Activated CD4-positive, alpha-beta T cell treated with anti-CD3 and anti-CD28 coated beads for 36 hours (primary cell): ENCODE data around the gene SPEM1. TPM values are rescaled to one million over a fixed set of nuclear protein-coding genes. Genes with fewer than 3 reads are reported as not detected.

ENCODE experiments used
- ATAC-seq: fragments of 200-7000 bp; cut with Tn5 transposase; one replicate; pipeline ENCODE4 v1.10.0; 2021; ENCODE audit warnings: mild to moderate bottlenecking, moderate library complexity
- CTCF ChIA-PET: fragments of 350-600 bp; sonication (Branson Sonifier 250); formaldehyde crosslinking; loops from one replicate; lab custom pipeline; 2021; ENCODE audit warnings: antibody characterized with exemption; lab: Charles Lee
- POLR2A ChIA-PET: fragments of 350-600 bp; sonication (Branson Sonifier 250); formaldehyde crosslinking; loops from one replicate; lab custom pipeline; 2021; ENCODE audit warnings: antibody characterized with exemption, inconsistent platforms; lab: Charles Lee
- DNase-seq: peaks from one replicate; pipeline ENCODE4 v3.0.0-alpha.2; 2020
- H3K27ac Mint-ChIP-seq: one replicate; pipeline ENCODE4 v1.8.0; 2021; ENCODE audit warnings: mixed read lengths
- H3K27me3 Mint-ChIP-seq: one replicate; pipeline ENCODE4 v1.8.0; 2021; ENCODE audit warnings: mixed read lengths
- H3K36me3 Mint-ChIP-seq: one replicate; pipeline ENCODE4 v1.8.0; 2021; ENCODE audit warnings: low read depth, mixed read lengths
- H3K4me1 Mint-ChIP-seq: one replicate; pipeline ENCODE4 v1.8.0; 2021; ENCODE audit warnings: mixed read lengths
- H3K4me3 Mint-ChIP-seq: one replicate; pipeline ENCODE4 v1.8.0; 2021; ENCODE audit warnings: mild to moderate bottlenecking, moderate library complexity, mixed read lengths
- H3K9me3 Mint-ChIP-seq: one replicate; pipeline ENCODE4 v1.8.0; 2021; ENCODE audit warnings: low read depth, mixed read lengths
- intact Hi-C, 2 experiments: fragments of 100-400 bp; cut with DNase I in 1 of 2; cut with micrococcal nuclease in 1 of 2; formaldehyde crosslinking; loops; one replicate each; pipeline versions ENCODE4 v1.14.2 to v1.15.1; 2022 to 2024; cut with DNase I, micrococcal nuclease
- total RNA-seq, 2 experiments: library from RNA; stranded (reverse); gene quantifications; one replicate each; pipeline ENCODE4 v1.2.3, GENCODE V29; 2021

Gene SPEM1
- total RNA-seq, 2 experiments from 2014 or later = not detected

DNA sequence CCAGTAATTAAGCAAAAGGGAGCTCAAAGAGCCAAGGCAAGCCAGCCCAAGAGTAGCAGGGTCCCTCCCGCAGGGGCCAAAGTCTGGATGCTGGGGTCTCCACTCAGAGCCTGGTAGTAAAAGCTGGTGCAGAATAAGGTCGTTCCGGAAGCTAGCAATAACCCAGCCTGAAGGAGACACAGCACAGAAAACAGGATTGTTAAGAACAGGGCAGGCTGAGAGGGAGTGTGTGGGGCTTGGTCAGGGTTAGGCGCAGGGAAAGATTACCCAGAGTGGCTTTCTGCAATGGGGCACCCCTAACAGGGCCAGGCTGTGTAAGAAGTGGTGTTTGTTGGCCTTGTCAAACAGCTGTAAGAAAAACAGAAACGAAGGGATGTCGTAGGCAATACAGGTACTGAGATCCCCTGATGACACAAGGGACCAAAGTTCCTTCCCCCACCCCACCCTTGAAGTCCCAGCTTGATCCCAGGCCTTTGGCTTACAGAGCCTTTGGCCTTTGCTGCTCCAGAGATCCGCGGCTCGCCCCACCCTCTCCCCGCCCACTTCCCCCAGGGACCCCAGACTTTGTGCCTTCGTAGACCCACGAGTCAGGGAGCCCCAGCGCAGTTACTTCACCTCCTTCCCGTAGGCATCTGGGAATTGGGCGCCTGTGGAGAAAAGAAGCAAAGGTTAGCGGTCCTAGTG lies 16.9 kb upstream of the SPEM1 start:
- H3K36me3 Mint-ChIP-seq = peaks cover 2% of the 10 kb centered on the region
- intact Hi-C loops = loop anchor here in 1 of 2 experiments (5.0 kb wide), 2 partner anchors 366 to 439 kb away; partner anchors contain the start of gene SLC16A13
- peak; percentile 42 for DNase-seq
- H3K9me3 Mint-ChIP-seq = no peaks in the 10 kb centered on the region
- H3K4me1 Mint-ChIP-seq = peaks cover 16% of the 10 kb centered on the region
- POLR2A ChIA-PET = interaction anchor here (0.6 to 2.1 kb wide), 6 partner anchors 19 to 284 kb away, joined by 3 to 13 read pairs (median 3); partner anchors contain the start of genes TMEM102, TP53 and WRAP53
- H3K4me3 Mint-ChIP-seq = peak overlapping the region; percentile 89
- CTCF ChIA-PET = interaction anchor here (0.6 to 1.5 kb wide), 5 partner anchors 9 to 113 kb away, joined by 3 to 13 read pairs (median 5); partner anchors contain the start of genes PLSCR3, TMEM102 and TMEM95
- no peak for ATAC-seq
- peaks cover 2% of the 10 kb centered on the region for H3K27me3 Mint-ChIP-seq
- peak overlapping the region; percentile 77 for H3K27ac Mint-ChIP-seq

DNA sequence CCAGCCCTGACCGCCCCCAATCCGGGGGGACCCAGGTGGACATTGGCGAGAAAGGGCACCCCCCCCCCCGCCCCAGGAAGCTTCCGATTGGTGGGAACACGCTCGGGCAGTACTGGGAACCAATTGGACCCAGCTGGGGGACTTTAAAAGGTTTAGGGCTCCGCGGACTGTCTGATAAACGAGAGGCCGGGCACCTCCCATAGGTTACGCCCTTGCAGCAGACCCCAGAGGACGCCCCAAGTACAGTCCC lies 16.5 kb upstream of the SPEM1 start:
- intact Hi-C loops = loop anchor here in 1 of 2 experiments (5.0 kb wide), 2 partner anchors 366 to 439 kb away; partner anchors contain the start of gene SLC16A13
- Mint-ChIP-seq H3K27ac (peak overlapping the region; percentile 77), H3K9me3 (no peaks in the 10 kb centered on the region), H3K36me3 (peaks cover 2% of the 10 kb centered on the region), H3K27me3 (peaks cover 2% of the 10 kb centered on the region), H3K4me3 (peak overlapping the region; percentile 89), H3K4me1 (peaks cover 16% of the 10 kb centered on the region)
- POLR2A ChIA-PET = interaction anchor here (1.0 to 2.1 kb wide), 5 partner anchors 33 to 283 kb away, joined by 3 to 13 read pairs (median 6); partner anchors contain the start of genes POLR2A, TMEM102, TP53 and WRAP53
- DNase-seq = no peak
- CTCF ChIA-PET = interaction anchor here (0.6 to 1.5 kb wide), 7 partner anchors 9 to 52 kb away, joined by 3 to 13 read pairs (median 3); partner anchors contain the start of genes PLSCR3, TMEM102 and TMEM95
- ATAC-seq = no peak

DNA sequence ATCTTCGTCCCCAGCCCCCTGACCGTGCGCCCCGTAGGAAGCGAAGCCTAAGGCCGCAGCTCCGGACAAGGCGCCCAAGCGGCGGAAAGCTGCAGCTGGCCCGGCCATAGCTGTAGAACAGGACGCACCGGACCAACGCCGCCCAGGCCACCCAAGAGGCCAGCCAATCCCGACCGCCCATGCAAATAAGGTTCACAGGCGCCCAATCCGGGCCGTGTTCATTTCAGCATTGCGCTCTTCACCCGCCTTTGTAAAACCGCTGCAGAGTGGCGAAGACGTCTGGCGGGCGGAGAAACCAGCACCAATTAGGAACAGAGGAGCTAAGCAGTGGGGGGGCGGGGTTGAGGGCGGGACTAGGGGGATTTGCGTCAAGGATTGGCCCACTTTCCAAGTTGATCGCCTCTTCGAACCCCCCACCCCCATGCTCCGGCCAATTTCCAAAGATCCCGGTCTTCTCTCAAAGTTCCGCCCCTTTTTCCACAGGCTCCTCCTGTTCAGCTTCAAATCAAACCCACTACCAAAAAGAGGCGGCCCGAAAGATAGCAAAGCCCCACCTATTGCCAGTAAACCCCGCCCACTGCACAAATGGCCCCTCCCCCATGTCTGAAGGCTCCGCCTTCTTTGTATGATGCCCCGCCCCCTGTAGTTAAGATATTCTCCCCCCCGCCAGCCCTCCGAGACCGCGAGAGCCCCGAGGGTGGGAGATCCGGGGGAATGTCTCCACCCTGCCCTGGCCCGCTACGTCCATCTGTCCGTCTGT lies 16.0 kb upstream of the SPEM1 start, which contains the start of gene TMEM256:
TMEM256 (minus strand) TSS at position 121 of the 760 bp plus-strand sequence; CDS start at position 108, 13 bp downstream.
- ATAC-seq (peak; percentile 94), DNase-seq (peak; percentile 99)
- CTCF ChIA-PET = interaction anchor here (0.5 to 1.5 kb wide), 10 partner anchors 10 to 453 kb away, joined by 3 to 13 read pairs (median 3); partner anchors contain the start of genes CYB5D1, NAA38, PLSCR3 and TMEM102
- Mint-ChIP-seq H3K4me1 (peaks cover 16% of the 10 kb centered on the region), H3K4me3 (peak within 1 kb of the TSS; percentile 89), H3K27me3 (peaks cover 2% of the 10 kb centered on the region), H3K9me3 (no peaks in the 10 kb centered on the region), H3K36me3 (peaks cover 2% of the 10 kb centered on the region), H3K27ac (peak within 1 kb of the TSS; percentile 92)
- intact Hi-C loops = loop anchor here (1.0 to 5.0 kb wide), 21 partner anchors 10 to 529 kb away; partner anchors contain the start of genes PLSCR3 (in 2 of the 2), POLR2A (in 2 of the 2), TMEM102 (in 2 of the 2) and CNTROB (in 1 of the 2)
- POLR2A ChIA-PET = interaction anchor here (0.5 to 2.1 kb wide), 7 partner anchors 32 to 283 kb away, joined by 3 to 13 read pairs (median 3); partner anchors contain the start of genes POLR2A, TMEM102, TP53 and WRAP53

DNA sequence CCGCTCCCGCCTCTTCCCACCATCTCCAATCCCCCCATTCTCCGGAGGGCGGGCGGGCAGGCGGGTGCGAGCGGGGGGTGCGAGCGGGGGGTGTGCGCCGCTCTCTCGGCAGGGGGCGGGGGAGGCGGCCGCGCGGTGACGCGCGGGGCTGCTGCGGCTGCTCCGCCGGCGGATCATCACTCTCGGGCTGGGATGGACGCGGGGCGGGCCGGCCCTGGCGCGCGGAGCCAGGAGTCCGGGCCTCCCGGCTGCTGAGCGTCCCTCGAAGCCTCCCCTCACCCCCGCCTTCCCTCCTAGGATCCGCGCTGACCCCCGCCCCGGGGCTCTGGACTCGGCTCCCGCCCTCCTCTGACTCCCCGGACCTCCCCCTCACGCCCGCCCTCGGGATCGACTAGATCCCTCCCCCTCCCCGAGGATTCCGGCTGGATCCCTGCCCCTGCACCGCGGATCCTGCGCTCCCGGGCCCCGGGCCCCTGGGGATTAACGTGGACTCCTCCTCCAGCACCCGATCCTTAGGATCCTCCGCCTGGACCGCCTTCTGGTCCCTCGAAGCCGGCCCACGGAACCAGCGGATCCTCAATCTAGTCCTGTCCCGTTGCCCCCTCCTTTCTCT lies 15.3 kb upstream of the SPEM1 start:
- peak; percentile 82 for DNase-seq
- ChIA-PET CTCF (interaction anchor here (0.6 to 1.5 kb wide), 8 partner anchors 10 to 452 kb away, joined by 3 to 13 read pairs (median 3); partner anchors contain the start of genes CYB5D1, NAA38, PLSCR3 and TMEM102), POLR2A (interaction anchor here (0.5 to 2.1 kb wide), 6 partner anchors 31 to 282 kb away, joined by 3 to 13 read pairs (median 4); partner anchors contain the start of genes POLR2A, TMEM102, TP53 and WRAP53)
- peak overlapping the region; percentile 89 for H3K4me3 Mint-ChIP-seq
- peaks cover 2% of the 10 kb centered on the region for H3K27me3 Mint-ChIP-seq
- peak; percentile 38 for ATAC-seq
- no peaks in the 10 kb centered on the region for H3K9me3 Mint-ChIP-seq
- intact Hi-C loops = loop anchor here (1.0 to 5.0 kb wide), 21 partner anchors 11 to 528 kb away; partner anchors contain the start of genes PLSCR3 (in 2 of the 2), POLR2A (in 2 of the 2), TMEM102 (in 2 of the 2) and CNTROB (in 1 of the 2)
- peak overlapping the region; percentile 92 for H3K27ac Mint-ChIP-seq
- peaks cover 16% of the 10 kb centered on the region for H3K4me1 Mint-ChIP-seq
- H3K36me3 Mint-ChIP-seq = no peaks in the 10 kb centered on the region

DNA sequence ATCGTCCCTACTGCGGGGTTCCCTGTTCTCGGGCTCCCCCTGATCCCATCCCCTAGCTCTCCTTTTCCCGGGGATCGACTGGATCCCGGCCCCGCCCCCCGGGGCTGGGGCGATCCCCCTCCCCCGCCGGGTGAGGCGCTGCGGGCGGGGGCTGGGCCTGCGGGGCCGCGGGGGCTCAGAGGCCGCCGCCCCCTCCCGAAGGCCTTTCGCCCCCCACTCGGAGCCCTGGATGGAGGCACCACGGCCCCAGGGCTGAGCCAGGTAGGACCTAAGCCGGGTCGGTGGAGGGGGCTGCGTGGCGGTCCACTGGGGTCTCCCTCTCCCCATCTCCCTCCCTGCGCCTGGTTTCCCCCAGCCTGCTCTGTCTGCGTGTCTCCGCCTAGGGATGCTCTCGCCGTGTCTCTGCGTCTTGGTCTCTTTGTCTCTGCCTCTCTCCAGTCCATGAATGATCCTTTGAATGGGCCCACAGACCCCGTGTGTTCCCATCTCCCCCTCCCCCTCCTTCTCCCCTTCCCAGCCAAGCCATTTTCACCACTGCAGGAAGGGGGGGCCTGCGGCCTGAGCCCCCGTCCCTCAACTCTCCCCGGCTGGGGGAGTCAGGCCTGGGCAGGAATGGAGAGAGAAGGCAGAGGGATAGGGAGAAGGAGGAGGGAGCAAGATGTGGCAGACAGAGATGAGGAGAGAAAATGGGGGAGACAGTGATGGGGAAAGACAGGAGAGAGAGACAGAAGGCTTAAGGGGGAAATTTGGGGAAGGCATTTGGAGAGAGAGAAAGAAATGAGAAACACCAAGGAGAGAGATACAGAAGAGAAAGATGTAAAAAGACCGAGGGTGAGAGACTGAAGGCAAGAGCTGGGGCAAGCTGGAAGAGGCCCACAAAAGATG lies 14.5 kb upstream of the SPEM1 start:
- no peak for ATAC-seq
- Mint-ChIP-seq H3K4me3 (peak overlapping the region; percentile 89), H3K36me3 (no peaks in the 10 kb centered on the region), H3K4me1 (peaks cover 16% of the 10 kb centered on the region), H3K27ac (peak overlapping the region; percentile 37), H3K27me3 (peaks cover 2% of the 10 kb centered on the region), H3K9me3 (no peaks in the 10 kb centered on the region)
- DNase-seq = no peak
- intact Hi-C loops = loop anchor here (2.0 kb wide), 2 partner anchors 167 to 527 kb away; partner anchors contain the start of gene CNTROB (in 1 of the 2)
- CTCF ChIA-PET = interaction anchor here (1.5 kb wide), 1 partner anchor 452 kb away, joined by 3 read pairs; the partner anchor contains the start of genes CYB5D1 and NAA38
- POLR2A ChIA-PET = no interaction called here

DNA sequence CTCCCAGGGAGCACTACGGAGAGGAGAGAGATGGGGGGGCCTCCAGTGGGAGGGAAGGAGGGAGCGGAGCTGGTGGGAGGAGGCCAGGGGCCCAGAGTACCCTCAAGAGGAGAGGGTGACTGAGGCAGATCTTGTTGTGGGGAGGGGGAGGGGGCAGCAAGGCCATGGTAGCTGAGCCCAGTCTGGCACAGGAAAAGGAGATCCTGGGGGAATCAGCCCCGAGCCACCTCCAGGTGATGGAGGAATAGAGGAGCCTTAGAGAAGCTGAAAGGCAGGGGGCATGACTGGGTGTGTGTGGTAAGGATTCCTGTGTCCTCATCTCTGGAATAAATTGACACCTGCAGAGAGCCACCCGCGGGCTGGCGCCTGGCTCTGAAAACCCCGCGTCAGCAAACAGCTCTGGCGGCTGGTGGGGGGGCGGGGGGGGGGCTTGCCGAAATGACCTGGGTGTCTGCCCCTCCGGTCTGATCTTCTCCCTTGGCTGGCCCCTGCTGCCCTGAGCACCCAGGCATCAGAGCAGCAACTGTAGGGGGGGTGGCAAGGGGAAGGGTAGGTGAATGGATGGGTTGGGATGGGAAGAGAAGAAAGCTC lies 13.8 kb upstream of the SPEM1 start:
- POLR2A ChIA-PET = no interaction called here
- CTCF ChIA-PET = interaction anchor here (1.0 kb wide), 1 partner anchor 126 kb away, joined by 3 read pairs; no protein-coding TSS in a partner anchor
- H3K4me3 Mint-ChIP-seq = peak overlapping the region; percentile 64

DNA sequence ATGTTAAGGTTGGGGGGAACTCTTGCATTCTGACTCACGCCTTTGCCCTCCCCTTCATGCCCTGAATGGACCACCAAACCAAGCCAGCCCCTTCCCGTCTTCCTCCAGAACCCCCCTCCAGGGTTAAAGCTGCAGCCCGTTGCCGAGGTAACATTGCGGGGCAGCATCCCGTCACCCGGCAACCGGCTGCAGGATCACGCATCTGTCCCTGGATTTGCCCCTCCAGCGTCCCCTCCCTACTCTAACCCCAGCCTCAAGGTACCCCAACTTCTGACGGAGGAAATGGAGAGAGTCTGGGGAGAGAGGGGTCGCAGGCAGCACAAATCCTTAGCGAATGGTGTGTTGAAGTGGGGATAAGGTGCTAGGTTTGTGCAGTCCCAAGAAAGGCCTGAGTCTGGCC lies 13.0 kb upstream of the SPEM1 start:
- peaks cover 2% of the 10 kb centered on the region for H3K27me3 Mint-ChIP-seq
- peaks cover 16% of the 10 kb centered on the region for H3K4me1 Mint-ChIP-seq
- no peaks in the 10 kb centered on the region for H3K36me3 Mint-ChIP-seq
- no peaks in the 10 kb centered on the region for H3K9me3 Mint-ChIP-seq
- CTCF ChIA-PET = interaction anchor here (0.6 to 1.0 kb wide), 3 partner anchors 91 to 126 kb away, joined by 3 read pairs; partner anchors contain the start of gene SLC2A4
- POLR2A ChIA-PET = no interaction called here
- intact Hi-C loops = no loop called here
- H3K27ac Mint-ChIP-seq = no peak overlapping the region
- ATAC-seq (no peak), DNase-seq (no peak)
- H3K4me3 Mint-ChIP-seq = no peak overlapping the region

More for the DNA sequence above, 13.8 kb upstream of the SPEM1 start:
- H3K9me3 Mint-ChIP-seq = no peaks in the 10 kb centered on the region
- H3K4me1 Mint-ChIP-seq = peaks cover 16% of the 10 kb centered on the region
- ATAC-seq (no peak), DNase-seq (no peak)
- H3K27me3 Mint-ChIP-seq = peaks cover 2% of the 10 kb centered on the region
- no peak overlapping the region for H3K27ac Mint-ChIP-seq
- no peaks in the 10 kb centered on the region for H3K36me3 Mint-ChIP-seq
- intact Hi-C loops = no loop called here

DNA sequence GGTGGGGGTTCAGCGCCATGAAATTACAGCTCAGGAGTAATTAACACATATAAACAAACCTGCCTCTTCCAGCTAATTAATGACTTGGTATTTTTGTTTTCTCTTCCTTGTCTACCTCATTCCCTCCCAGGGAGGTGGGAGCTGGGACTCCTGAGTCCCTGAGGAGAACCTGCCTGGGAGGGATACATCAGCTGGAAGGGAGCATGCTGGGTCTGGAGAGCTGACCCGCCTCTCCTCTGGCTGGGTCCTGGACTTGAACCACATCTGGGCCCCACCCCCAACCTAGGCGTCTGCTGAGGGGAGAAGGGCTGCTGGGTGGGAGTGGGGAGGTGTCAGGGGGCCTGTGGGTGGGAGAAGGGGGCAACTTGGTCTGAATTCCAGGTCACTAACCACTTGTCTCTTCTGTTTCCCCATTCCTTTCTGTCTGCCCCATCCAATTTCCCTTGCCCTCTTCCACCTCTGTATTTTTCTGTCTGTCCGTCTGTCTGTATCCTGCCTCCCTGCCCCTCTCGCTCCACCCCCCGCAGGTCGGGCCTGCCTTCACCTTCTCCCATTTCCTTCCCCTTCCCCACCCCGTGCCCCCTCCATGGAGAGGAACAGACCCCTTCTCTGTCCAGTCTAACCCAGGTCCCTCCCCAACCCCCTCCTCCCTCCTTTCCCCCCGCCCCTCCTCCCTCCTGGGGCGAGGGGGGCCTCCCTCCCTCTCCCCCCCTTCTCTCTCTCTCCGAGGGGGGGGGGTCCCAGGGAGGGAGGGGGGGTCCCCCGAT lies 12.5 kb upstream of the SPEM1 start, which contains the start of gene NLGN2:
NLGN2 (plus strand) TSS at position 361 of the 767 bp plus-strand sequence. CDS start 411 bp downstream, outside the sequence.
- no peaks in the 10 kb centered on the region for H3K9me3 Mint-ChIP-seq
- POLR2A ChIA-PET = interaction anchor here (0.7 kb wide), 1 partner anchor 376 kb away, joined by 4 read pairs; no protein-coding TSS in a partner anchor
- no peak within 1 kb of the TSS for H3K27ac Mint-ChIP-seq
- intact Hi-C loops = no loop called here
- CTCF ChIA-PET = interaction anchor here (0.6 kb wide), 2 partner anchors 90 to 126 kb away, joined by 3 read pairs; partner anchors contain the start of gene SLC2A4
- no peak for DNase-seq
- H3K27me3 Mint-ChIP-seq = peaks cover 2% of the 10 kb centered on the region
- no peaks in the 10 kb centered on the region for H3K36me3 Mint-ChIP-seq
- H3K4me3 Mint-ChIP-seq = no peak within 1 kb of the TSS
- ATAC-seq = no peak
- H3K4me1 Mint-ChIP-seq = peaks cover 15% of the 10 kb centered on the region
